Amniotic stem cell (primary cell): ENCODE data around the gene C1GALT1C1L.
"Not testable (repeated sequence)": the region's sequence is repeated elsewhere in the genome, so short reads cannot be mapped to it uniquely, and the experiment has no call there.

Experiments used
- DNase-seq: peaks from one replicate; lab custom pipeline; 2025; lab: John Stamatoyannopoulos, UW

Gene C1GALT1C1L

GRCh38 chr2:43653506-43653905 is 22.7 kb downstream of the C1GALT1C1L start:
- no peak for DNase-seq

- DNase-seq, result no peak
Observed at GRCh38 chr2:43648994-43649701, 27.1 kb downstream of the C1GALT1C1L start.

- DNase-seq, result no peak
Observed at GRCh38 chr2:43643680-43644079, 32.5 kb downstream of the C1GALT1C1L start.

- DNase-seq, result no peak
Observed at GRCh38 chr2:43642363-43642762, 33.9 kb downstream of the C1GALT1C1L start.

GRCh38 chr2:43637030-43637803 is 39.0 kb downstream of the C1GALT1C1L start, which contains the start of gene PLEKHH2:
Gene PLEKHH2, plus strand, starts transcription at chr2:43637260. Its CDS starts 7,414 bp downstream, at chr2:43644674.
- peak; percentile 46 for DNase-seq

GRCh38 chr2:43636621-43637020 is 39.6 kb downstream of the C1GALT1C1L start:
- DNase-seq, result no peak

GRCh38 chr2:43636153-43636552 is 40.1 kb downstream of the C1GALT1C1L start:
- DNase-seq, result not testable (repeated sequence)

- DNase-seq, result no peak
Observed at GRCh38 chr2:43634604-43635306, 41.5 kb downstream of the C1GALT1C1L start.

- no peak for DNase-seq
Observed at GRCh38 chr2:43631618-43632317, 44.5 kb downstream of the C1GALT1C1L start.
